GM19099 (cell line): ENCODE results near the gene MED9.

Experiments
- POLR2A ChIP-seq: IDR thresholded peaks from 3 replicates; pipeline ENCODE4 v1.6.1; 2011; ENCODE audit warnings: low read depth; ENCODE audit not compliant: insufficient read length; ENCODE audit errors: extremely low read depth

The MED9 gene

GRCh38 chr17:17469996-17470395 is 6.8 kb upstream of the MED9 start:
- no peak for TF ChIP-seq POLR2A

- no peak for TF ChIP-seq POLR2A
Measured at GRCh38 chr17:17472333-17472920, 4.4 kb upstream of the MED9 start.

- TF ChIP-seq POLR2A, result no peak
Measured at GRCh38 chr17:17474341-17474740, 2.5 kb upstream of the MED9 start.

DNA sequence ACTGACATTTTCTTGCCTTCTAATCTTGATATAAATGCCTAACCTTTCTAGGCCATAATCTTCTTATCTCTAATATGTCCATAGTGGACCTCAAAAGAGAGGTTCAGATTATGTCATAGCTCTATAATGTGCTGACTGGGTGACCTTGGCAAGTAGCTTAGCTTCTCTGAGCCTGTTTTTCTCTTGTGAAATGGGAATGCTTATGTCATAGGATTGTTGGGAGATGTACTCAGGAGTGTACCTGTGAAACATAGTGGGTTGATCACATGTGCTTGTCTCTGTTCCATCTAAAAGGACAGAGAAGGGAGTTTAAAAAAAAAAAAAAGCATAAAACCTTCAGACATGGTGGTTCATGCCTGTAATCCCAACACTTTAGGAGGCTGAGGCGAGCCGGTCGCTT is 2.4 kb downstream of the MED9 start:
- no peak for TF ChIP-seq POLR2A

DNA sequence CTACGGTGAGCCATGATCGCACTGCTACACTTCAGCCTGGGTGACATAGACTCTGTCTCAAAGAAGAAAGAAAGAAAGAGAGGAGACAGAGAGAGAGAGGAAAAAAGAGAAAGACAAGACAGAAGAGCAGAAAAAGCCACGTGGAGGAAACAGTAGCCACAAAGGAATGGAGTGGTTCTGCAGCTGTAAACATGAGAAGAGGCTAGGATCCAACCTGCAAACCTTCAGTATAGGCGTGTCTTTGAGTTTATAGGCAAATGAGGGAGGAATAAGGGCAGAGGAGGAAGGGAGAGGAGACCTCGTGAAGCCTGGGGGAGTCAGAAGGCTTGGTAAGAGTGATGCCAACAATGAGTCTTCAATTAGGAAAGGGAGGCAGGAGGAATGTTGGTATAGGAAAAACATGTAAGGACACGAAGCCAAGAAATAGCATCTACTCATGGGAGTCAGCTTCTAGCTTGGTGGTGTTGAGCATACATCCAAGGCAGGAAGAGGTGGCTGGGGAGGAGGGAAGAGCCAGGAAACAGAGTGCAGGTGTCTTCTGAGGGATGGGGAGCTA is 3.9 kb downstream of the MED9 start:
- no peak for TF ChIP-seq POLR2A

GRCh38 chr17:17481860-17482259 is 5.1 kb downstream of the MED9 start:
- no peak for TF ChIP-seq POLR2A

- no peak for TF ChIP-seq POLR2A
Measured at GRCh38 chr17:17484451-17484899, 7.7 kb downstream of the MED9 start.

DNA sequence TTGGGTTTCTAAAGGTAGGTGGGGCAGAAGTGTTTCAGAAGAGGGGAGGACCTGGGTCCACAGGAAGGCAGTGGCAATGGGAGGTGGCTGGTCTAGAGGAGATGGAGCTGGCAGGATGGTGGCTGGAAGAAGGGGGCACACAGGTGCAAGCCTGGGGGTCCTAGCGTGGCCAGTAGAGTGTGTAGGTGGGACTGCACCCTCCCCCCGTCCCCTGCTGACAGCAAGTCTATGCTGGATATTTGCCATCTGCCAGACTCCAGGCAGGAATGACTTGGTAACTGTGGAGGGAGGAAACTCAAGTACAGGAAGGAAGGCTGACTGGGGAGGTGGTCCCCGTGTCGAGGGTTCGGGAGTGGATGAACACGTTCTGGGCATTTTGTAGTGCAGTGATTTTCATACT is 8.6 kb downstream of the MED9 start:
- no peak for TF ChIP-seq POLR2A

DNA sequence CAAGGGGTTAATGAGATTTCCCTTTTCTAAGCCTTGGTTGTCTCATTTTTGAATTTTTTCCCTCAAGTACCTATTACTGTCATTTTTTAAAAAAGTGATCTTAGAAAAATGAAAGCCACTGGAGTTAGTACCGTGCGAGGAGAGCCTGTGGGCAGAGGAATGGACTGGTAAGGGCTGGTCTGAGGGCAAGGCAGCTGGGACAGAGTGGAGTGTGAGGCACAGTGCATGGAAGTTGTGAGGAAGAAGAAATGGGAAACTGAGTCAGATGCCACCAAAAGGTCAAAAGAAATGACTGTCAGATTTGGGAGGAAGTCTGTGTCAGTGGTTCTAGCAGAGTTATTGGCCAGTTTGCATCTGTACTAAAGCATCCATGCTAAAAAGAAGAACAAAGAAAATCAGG is 11.2 kb downstream of the MED9 start:
- TF ChIP-seq POLR2A, result no peak

DNA sequence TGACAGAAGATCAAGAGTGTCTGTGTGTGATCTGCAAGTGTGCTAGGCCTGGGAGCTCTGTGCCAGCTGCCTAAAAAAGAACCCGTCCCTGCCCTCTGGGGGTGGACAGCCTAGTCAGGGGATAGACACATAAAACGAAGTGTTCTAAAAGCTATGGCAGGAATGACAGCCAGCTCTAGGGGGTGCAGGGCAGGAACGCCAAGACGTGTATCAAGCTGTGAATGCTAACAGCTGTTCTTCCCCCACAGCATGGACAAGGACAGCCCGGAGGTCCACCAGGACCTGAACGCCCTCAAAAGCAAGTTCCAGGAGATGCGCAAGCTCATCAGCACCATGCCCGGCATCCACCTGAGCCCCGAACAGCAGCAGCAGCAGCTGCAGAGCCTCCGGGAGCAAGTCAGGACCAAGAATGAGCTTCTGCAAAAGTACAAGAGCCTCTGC is 14.3 kb downstream of the MED9 start:
- TF ChIP-seq POLR2A, result no peak

DNA sequence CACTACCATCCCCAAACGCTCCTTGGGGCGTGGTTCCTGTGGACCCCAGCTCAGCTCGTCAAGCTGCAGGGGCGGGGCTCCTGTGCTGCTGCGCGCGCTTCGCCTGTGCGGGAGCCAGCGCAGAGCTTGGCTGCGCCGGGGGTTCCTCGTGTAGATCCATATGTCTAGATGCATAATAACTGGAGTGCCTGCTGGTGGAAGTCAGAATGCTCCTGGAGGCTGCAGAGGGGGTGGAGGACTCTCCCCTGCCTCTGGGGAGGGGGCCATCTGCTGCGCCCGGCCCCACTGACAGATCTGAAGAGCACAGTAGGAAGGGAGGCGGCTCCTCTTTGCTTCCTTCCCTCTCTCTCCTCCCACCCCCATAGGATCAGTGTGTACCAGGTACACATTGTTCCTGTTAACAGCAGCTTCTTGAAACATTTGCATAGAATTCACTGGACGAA is 14.8 kb downstream of the MED9 start:
- no peak for TF ChIP-seq POLR2A

- TF ChIP-seq POLR2A, result no peak
Measured at GRCh38 chr17:17492085-17492484, 15.3 kb downstream of the MED9 start.

GRCh38 chr17:17492571-17492970 is 15.8 kb downstream of the MED9 start:
- no peak for TF ChIP-seq POLR2A

- TF ChIP-seq POLR2A, result no peak
Measured at GRCh38 chr17:17493249-17493985, 16.6 kb downstream of the MED9 start.

GRCh38 chr17:17493986-17494466 is 17.2 kb downstream of the MED9 start:
- no peak for TF ChIP-seq POLR2A

GRCh38 chr17:17494499-17494869 is 17.7 kb downstream of the MED9 start:
- no peak for TF ChIP-seq POLR2A
